NK-92 (cell line): ENCODE data around the gene SLC35A3.

ENCODE experiments used
- DNase-seq: peaks from one replicate; lab custom pipeline; 2025; ENCODE audit not compliant: unreplicated experiment; lab: John Stamatoyannopoulos, UW

Gene SLC35A3

GRCh38 chr1:100075773-100076172, 106.0 kb downstream of the SLC35A3 start:
- no peak for DNase-seq

- DNase-seq: no peak
Observed at GRCh38 chr1:100076319-100076718, 106.5 kb downstream of the SLC35A3 start.

- DNase-seq: no peak
Observed at GRCh38 chr1:100076744-100077143, 106.9 kb downstream of the SLC35A3 start.

GRCh38 chr1:100077531-100077930, 107.7 kb downstream of the SLC35A3 start:
- DNase-seq: no peak

GRCh38 chr1:100080331-100080730, 110.5 kb downstream of the SLC35A3 start:
- no peak for DNase-seq
